Psoas muscle (tissue), 8 donors: Measurements from ENCODE around the gene NOLC1. TPM values are rescaled to one million over a fixed set of nuclear protein-coding genes. Genes with fewer than 3 reads are reported as not detected.

Source experiments
- ATAC-seq, 4 donors: fragments of 200-7000 bp; cut with Tn5 transposase; one replicate each; pipeline ENCODE4 v1.9.1; 2020; ENCODE audit warnings: moderate library complexity in 3 of 4, mild to moderate bottlenecking in 2 of 4
- DNase-seq, 2 donors: peaks; one replicate each; pipeline ENCODE4 v3.0.0-alpha.2; 2020
- H3K27ac ChIP-seq: fragments of 200-600 bp; one replicate; pipeline ENCODE4 v1.8.0; 2022
- H3K27me3 ChIP-seq, 3 donors: fragments of 200-600 bp in 1 of 3; one replicate each; pipeline versions ENCODE4 v1.6.1 to v1.8.0; 2013 to 2022; ENCODE audit warnings: low read length in 2 of 3, mild to moderate bottlenecking in 2 of 3, moderate library complexity in 1 of 3; ENCODE audit not compliant: insufficient read depth in 3 of 3
- H3K36me3 ChIP-seq, 2 donors: fragments of 200-600 bp in 1 of 2; one replicate each; pipeline versions ENCODE4 v1.6.1 to v1.8.0; 2013 to 2022; ENCODE audit warnings: low read depth in 1 of 2, mild to moderate bottlenecking in 1 of 2, moderate library complexity in 1 of 2; ENCODE audit not compliant: insufficient read depth in 1 of 2
- H3K4me1 ChIP-seq: fragments of 200-600 bp; one replicate; pipeline ENCODE4 v1.8.0; 2022
- H3K4me3 ChIP-seq: fragments of 200-600 bp; one replicate; pipeline ENCODE4 v1.8.0; 2022; ENCODE audit warnings: mild to moderate bottlenecking
- H3K9me3 ChIP-seq: fragments of 200-600 bp; one replicate; pipeline ENCODE4 v1.8.0; 2022
- WGBS, 3 donors: extraction: QIAGEN DNeasy Blood & Tissue Kit; methylation state at CpG; one replicate each; pipeline versions ENCODE4 v1.1.6 to v1.1.7; 2013; 5-methylcytosine and 5-hydroxymethylcytosine counted together
- intact Hi-C, 2 donors: fragments of 100-400 bp; cut with DNase I; formaldehyde crosslinking; loops; one replicate each; pipeline versions ENCODE4 v1.11.0 to v1.14.2; 2022
- polyA plus RNA-seq, 3 donors: library from polyadenylated mRNA; stranded (reverse); fragments of 200-250 nt; gene quantifications; one replicate each; pipeline ENCODE4 v1.2.3, GENCODE V29; 2013
- total RNA-seq, 4 donors: library from RNA; stranded (reverse); fragmentation: NEBNext Ultra II Directional in 2 of 4; extraction: Animal tissue kit (Norgen Biotek cat#: 25700) in 2 of 4; gene quantifications; one replicate each; pipeline versions ENCODE4 v1.2.1 to v1.2.4, GENCODE V29; 2021 to 2023
- TF ChIP-seq, protein P1 (sequence below): fragments of 200-600 bp; IDR thresholded peaks from one replicate; pipeline ENCODE4 v1.8.0; 2022; ENCODE audit warnings: antibody characterized with exemption
- donor health status: healthy with polysubstance abuse.
- donor health status: DM: no; HTN: no; CAD: no; lungs with moderate emphysema.
- donor health status: Bipolar disorder and iron deficiency.
- donor health status: healthy.
- donor health status: DM: yes; HTN: yes; CAD: no.
- donor health status: DM: no; HTN: no; CAD: no.
- donor health status: DM: no; HTN: no; CAD: no.
- donor health status: DM: yes; HTN: yes; CAD: no.

NOLC1 gene
- total and polyA plus RNA-seq, 7 donors = 25.8 to 86.1 (median 57.6) TPM

DNA sequence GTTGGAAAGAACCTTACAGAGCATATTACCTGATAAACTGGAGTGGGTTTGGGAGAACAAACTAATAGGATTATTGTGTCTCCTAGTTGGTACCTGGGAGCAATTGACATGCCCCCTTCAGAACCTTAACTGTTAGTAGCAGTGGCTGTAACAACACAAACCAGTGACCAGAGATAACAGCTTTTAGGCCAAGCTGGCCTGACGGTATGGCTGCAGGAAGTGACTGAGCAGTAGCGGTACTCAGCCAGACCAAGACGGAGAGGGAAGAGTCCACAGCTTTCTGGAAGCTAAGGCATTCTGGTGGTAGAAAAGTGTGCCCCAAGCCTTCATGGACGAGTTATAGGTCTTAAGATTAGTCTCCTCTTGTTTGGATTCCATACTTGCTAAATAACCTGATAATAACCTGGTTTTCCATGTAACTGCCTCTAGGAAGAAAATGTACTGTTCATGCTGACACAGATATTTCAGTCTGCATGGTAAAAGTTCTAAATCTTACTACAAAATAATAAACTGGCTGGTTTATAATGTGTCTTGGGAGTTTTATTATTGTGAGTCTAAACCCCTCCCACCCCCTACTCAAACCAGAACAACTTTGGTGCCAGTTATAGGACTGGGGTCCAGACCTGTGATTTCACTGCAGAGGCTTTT is 11.3 kb downstream of the NOLC1 start:
- intact Hi-C loops = loop anchor here in 1 of 2 donors (5.0 kb wide), 1 partner anchor 194 kb away; no protein-coding TSS in a partner anchor
- ATAC-seq = no peak
- 68 to 72% (median 69%) methylated on average over 4 of the region's 4 CpGs for WGBS, 3 donors

DNA sequence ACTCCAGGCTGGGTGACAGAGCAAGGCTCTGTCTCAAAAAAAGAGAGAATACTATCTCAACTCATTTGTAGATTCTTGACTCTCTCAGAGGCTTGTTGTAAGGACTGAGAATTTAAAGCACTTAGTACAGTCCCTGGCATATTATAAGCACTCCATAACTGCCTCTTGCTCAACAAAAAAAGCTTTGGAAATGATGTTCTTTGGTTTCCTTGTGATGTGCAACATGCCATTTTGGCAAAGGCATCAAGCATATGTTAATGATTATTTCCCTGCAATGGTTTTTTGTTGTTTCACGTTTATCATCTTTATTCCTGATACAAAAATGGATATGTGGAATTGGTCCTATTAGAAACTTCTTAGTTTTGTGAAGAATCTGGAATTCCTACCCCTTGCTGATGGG is 15.7 kb downstream of the NOLC1 start:
- no peak for DNase-seq
- Histone ChIP-seq H3K36me3 (peaks cover 0 to 17% of the 10 kb centered on the region in 2 donors), H3K4me3 (no peak overlapping the region), H3K27me3 (no peaks in the 10 kb centered on the region), H3K27ac (no peak overlapping the region), H3K9me3 (no peaks in the 10 kb centered on the region), H3K4me1 (peaks cover 7% of the 10 kb centered on the region)
- WGBS, 3 donors = 44 to 49% (median 47%) methylated on average over 1 of the region's 1 CpG
- no peak for ATAC-seq
- TF ChIP-seq, protein P1, sequence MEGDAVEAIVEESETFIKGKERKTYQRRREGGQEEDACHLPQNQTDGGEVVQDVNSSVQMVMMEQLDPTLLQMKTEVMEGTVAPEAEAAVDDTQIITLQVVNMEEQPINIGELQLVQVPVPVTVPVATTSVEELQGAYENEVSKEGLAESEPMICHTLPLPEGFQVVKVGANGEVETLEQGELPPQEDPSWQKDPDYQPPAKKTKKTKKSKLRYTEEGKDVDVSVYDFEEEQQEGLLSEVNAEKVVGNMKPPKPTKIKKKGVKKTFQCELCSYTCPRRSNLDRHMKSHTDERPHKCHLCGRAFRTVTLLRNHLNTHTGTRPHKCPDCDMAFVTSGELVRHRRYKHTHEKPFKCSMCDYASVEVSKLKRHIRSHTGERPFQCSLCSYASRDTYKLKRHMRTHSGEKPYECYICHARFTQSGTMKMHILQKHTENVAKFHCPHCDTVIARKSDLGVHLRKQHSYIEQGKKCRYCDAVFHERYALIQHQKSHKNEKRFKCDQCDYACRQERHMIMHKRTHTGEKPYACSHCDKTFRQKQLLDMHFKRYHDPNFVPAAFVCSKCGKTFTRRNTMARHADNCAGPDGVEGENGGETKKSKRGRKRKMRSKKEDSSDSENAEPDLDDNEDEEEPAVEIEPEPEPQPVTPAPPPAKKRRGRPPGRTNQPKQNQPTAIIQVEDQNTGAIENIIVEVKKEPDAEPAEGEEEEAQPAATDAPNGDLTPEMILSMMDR = no peak
- intact Hi-C loops = loop anchor here (1.0 to 5.0 kb wide), 3 partner anchors 179 to 234 kb away; partner anchors contain the start of gene NFKB2 (in 1 of the 2)

More for the DNA sequence above, 11.3 kb downstream of the NOLC1 start:
- Histone ChIP-seq H3K4me3 (no peak overlapping the region), H3K9me3 (no peaks in the 10 kb centered on the region), H3K4me1 (no peaks in the 10 kb centered on the region), H3K27ac (no peak overlapping the region), H3K27me3 (no peaks in the 10 kb centered on the region), H3K36me3 (peaks cover 9 to 61% of the 10 kb centered on the region in 2 donors)
- no peak for DNase-seq
- TF ChIP-seq, protein P1 = no peak

DNA sequence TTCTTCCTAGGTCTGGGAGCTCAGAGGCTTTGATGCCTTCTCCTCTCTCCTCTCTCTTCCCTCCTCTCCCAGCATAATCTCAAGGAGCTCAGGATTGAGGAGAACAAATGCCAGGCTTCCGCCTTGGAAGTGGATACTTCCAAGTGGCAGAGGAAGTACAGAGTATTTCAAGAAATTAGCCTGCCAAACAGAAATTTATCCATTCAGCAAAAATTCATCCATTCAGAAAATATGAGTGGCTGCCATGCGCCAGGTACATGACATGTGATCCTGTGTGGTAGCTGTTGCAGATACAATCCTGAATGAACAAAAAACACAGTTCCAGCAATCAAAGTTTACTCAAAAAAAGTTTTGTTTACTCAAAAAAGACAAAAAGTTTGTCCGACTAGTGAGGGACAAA is 18.4 kb downstream of the NOLC1 start:
- H3K27ac ChIP-seq = no peak overlapping the region
- intact Hi-C loops = loop anchor here (2.0 to 10.0 kb wide), 2 partner anchors 54 to 56 kb away; partner anchors contain the start of gene ELOVL3 (in 2 of the 2)
- ATAC-seq = no peak
- H3K27me3 ChIP-seq = no peaks in the 10 kb centered on the region
- no peak overlapping the region for H3K4me3 ChIP-seq
- TF ChIP-seq, protein P1 = no peak
- H3K9me3 ChIP-seq = no peaks in the 10 kb centered on the region
- DNase-seq = no peak
- peaks cover 7% of the 10 kb centered on the region for H3K4me1 ChIP-seq
- H3K36me3 ChIP-seq = no peaks in the 10 kb centered on the region
- 59 to 89% (median 72%) methylated on average over 3 of the region's 3 CpGs for WGBS, 3 donors

DNA sequence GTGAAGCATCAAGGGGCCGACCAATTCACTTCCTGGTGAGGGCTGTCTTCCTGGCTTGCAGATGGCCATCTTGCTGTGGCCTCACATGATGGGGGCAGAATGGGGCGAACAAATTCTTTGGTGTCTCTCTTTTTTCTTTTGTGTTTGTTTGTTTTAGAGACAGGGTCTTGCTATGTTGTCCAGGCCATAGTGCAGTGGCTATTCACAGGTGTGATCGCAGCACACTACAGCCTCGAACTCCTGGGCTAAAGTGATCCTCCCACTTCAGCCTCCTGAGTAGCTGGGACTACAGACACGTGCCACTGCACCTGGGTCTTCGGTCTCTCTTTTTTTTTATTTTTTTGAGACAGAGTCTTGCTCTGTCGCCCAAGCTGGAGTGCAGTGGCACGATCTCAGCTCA is 20.1 kb downstream of the NOLC1 start:
- no peak for DNase-seq
- H3K27me3 ChIP-seq = no peaks in the 10 kb centered on the region
- intact Hi-C loops = loop anchor here in 1 of 2 donors (10.0 kb wide), 1 partner anchor 53 kb away; the partner anchor contains the start of gene ELOVL3
- no peaks in the 10 kb centered on the region for H3K9me3 ChIP-seq
- 84 to 90% (median 89%) methylated on average over 8 of the region's 8 CpGs for WGBS, 3 donors
- H3K4me3 ChIP-seq = no peak overlapping the region
- H3K4me1 ChIP-seq = peaks cover 7% of the 10 kb centered on the region
- no peak for ATAC-seq
- TF ChIP-seq, protein P1 = no peak
- H3K27ac ChIP-seq = no peak overlapping the region
- H3K36me3 ChIP-seq = no peaks in the 10 kb centered on the region
